IPS-NIHi7 (cell line): ENCODE data around the gene SH3TC2.

Source experiments
- DNase-seq: peaks from one replicate; pipeline ENCODE4 v3.0.0; 2012; ENCODE audit warnings: mixed read lengths; ENCODE audit errors: extremely low spot score

The SH3TC2 gene

GRCh38 chr5:148970876-148971275 lies 92.0 kb downstream of the SH3TC2 start:
- DNase-seq: no peak

GRCh38 chr5:148970228-148970627 lies 92.6 kb downstream of the SH3TC2 start:
- DNase-seq: peak; percentile 25

- DNase-seq: no peak
These were observed 93.6 kb downstream of the SH3TC2 start for GRCh38 chr5:148969291-148969690.

GRCh38 chr5:148968311-148968710 lies 94.6 kb downstream of the SH3TC2 start:
- no peak for DNase-seq

GRCh38 chr5:148967783-148968182 lies 95.1 kb downstream of the SH3TC2 start:
- DNase-seq: no peak

GRCh38 chr5:148966938-148967337 lies 95.9 kb downstream of the SH3TC2 start:
- no peak for DNase-seq

- DNase-seq: no peak
These were observed 96.5 kb downstream of the SH3TC2 start for GRCh38 chr5:148966348-148966747.

- DNase-seq: no peak
These were observed 97.2 kb downstream of the SH3TC2 start for GRCh38 chr5:148965511-148966265.

GRCh38 chr5:148963664-148964063 lies 99.2 kb downstream of the SH3TC2 start:
- DNase-seq: no peak

GRCh38 chr5:148962761-148963324 lies 100.0 kb downstream of the SH3TC2 start:
- DNase-seq: no peak

GRCh38 chr5:148962200-148962550 lies 100.7 kb downstream of the SH3TC2 start:
- DNase-seq: no peak

- DNase-seq: no peak
These were observed 101.3 kb downstream of the SH3TC2 start for GRCh38 chr5:148961261-148962199.

- DNase-seq: no peak
These were observed 102.6 kb downstream of the SH3TC2 start for GRCh38 chr5:148960070-148960769.

- peak; percentile 72 for DNase-seq
These were observed 105.2 kb downstream of the SH3TC2 start for GRCh38 chr5:148957591-148958202.

- peak; percentile 68 for DNase-seq
These were observed 106.1 kb downstream of the SH3TC2 start for GRCh38 chr5:148956477-148957385.
